ENCODE data around the gene ARHGAP6. TPM values are rescaled to one million over a fixed set of nuclear protein-coding genes. Genes with fewer than 3 reads are reported as not detected.

The ARHGAP6 gene
- total RNA-seq, 1 donor from 2014 or later: 4.9 TPM

DNA sequence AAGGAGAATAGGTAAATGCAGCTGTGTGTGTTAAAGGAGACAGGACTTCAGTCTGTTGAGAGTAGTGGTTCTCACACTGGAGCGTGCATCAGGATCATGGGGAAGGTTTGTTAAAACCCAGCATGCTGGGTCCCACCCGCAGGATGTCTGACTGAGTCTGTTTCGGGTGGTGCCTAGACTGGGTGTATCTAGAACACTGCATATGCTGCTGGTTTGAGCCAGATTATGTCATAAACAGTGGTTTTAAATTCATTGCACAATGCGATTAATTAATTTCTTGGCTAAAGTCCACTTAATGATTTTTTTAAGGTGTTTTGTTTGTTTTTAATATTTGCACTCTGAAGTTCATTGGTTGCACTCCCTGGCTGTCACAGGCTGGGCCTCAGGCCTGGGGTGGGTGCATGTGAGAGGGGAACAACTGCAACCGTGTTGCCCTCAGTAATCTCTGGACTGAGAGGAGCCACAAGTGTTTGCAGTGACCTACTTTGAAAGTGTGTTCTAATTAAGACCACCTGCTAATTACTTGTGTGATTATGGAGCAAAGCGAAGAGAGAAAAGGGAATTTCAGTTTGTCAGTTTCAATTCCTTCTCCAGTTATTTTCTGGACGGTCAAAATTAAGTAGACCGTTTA is 546.3 kb downstream of the ARHGAP6 start:
- H3K4me3 ChIP-seq (ENCODE audit: low read depth, low read length): no peak overlapping the region
- no peak for DNase-seq (ENCODE audit: low read depth)
- TF ChIP-seq, protein P1, sequence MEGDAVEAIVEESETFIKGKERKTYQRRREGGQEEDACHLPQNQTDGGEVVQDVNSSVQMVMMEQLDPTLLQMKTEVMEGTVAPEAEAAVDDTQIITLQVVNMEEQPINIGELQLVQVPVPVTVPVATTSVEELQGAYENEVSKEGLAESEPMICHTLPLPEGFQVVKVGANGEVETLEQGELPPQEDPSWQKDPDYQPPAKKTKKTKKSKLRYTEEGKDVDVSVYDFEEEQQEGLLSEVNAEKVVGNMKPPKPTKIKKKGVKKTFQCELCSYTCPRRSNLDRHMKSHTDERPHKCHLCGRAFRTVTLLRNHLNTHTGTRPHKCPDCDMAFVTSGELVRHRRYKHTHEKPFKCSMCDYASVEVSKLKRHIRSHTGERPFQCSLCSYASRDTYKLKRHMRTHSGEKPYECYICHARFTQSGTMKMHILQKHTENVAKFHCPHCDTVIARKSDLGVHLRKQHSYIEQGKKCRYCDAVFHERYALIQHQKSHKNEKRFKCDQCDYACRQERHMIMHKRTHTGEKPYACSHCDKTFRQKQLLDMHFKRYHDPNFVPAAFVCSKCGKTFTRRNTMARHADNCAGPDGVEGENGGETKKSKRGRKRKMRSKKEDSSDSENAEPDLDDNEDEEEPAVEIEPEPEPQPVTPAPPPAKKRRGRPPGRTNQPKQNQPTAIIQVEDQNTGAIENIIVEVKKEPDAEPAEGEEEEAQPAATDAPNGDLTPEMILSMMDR (conservative IDR thresholded peaks at IDR 0.05; ENCODE audit: low read depth, low read length): no peak

DNA sequence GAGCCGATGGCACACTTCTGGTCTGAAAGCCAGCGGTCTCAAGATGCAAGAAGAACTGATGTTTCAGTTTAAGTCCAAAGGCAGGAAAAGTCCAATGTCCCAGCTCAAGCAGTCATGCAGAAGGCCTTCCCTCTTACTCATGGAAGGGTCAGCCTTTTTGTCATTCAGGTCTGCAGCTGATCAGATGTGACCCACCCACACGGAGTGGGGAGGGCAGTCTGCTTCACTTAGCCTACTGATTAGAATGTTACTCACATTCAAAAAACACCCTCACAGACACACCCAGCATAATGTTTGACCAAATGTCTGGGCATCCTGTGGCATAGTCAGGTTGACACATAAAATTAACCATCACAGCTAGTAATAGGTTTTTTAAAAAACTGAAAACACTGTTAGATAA is 548.0 kb downstream of the ARHGAP6 start:
- no peak overlapping the region for H3K4me3 ChIP-seq (ENCODE audit: low read depth, low read length)
- TF ChIP-seq, protein P1 (conservative IDR thresholded peaks at IDR 0.05; ENCODE audit: low read depth, low read length): no peak
- no peak for DNase-seq (ENCODE audit: low read depth)

DNA sequence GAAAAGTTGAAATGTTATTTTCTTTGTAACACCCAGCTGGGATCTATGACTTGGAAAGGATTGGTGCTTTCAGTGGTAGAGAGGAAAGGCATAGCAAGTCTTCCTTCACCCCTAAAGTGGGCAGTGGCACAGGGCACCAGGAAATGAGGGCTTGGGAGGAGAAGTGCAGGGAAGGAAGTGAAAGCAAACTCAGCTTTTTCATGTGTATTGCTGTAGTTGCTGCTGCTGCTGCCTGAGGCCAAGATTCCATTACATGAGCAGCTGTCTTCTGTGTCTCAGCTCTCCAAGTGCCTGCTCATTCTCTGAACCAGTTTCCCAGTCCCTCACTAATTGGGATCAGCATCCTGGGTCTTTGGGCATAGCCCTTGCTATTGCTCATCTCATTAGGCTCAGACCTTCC is 552.0 kb downstream of the ARHGAP6 start:
- TF ChIP-seq, protein P1 (conservative IDR thresholded peaks at IDR 0.05; ENCODE audit: low read depth, low read length): no peak
- DNase-seq (ENCODE audit: low read depth): no peak
- no peak overlapping the region for H3K4me3 ChIP-seq (ENCODE audit: low read depth, low read length)

DNA sequence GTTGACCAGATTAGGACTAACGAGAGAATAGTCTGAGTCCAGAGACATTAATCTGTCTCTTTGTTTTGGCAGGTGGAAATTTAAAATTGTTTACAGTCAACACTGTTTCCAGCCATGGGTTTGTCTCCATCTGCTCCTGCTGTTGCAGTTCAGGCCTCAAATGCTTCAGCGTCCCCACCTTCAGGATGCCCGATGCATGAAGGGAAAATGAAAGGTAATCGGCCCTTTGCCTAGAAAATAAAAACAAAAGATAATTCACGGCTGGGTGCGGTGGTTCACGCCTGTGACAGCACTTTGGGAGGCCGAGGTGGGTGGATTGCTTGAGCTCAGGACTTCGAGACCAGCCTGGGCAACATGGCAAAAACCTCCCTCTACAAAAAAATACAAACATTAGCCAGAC is 553.8 kb downstream of the ARHGAP6 start:
- peak overlapping the region; percentile 81 for H3K4me3 ChIP-seq (ENCODE audit: low read depth, low read length)
- TF ChIP-seq, protein P1 (conservative IDR thresholded peaks at IDR 0.05; ENCODE audit: low read depth, low read length): no peak
- DNase-seq (ENCODE audit: low read depth): no peak

DNA sequence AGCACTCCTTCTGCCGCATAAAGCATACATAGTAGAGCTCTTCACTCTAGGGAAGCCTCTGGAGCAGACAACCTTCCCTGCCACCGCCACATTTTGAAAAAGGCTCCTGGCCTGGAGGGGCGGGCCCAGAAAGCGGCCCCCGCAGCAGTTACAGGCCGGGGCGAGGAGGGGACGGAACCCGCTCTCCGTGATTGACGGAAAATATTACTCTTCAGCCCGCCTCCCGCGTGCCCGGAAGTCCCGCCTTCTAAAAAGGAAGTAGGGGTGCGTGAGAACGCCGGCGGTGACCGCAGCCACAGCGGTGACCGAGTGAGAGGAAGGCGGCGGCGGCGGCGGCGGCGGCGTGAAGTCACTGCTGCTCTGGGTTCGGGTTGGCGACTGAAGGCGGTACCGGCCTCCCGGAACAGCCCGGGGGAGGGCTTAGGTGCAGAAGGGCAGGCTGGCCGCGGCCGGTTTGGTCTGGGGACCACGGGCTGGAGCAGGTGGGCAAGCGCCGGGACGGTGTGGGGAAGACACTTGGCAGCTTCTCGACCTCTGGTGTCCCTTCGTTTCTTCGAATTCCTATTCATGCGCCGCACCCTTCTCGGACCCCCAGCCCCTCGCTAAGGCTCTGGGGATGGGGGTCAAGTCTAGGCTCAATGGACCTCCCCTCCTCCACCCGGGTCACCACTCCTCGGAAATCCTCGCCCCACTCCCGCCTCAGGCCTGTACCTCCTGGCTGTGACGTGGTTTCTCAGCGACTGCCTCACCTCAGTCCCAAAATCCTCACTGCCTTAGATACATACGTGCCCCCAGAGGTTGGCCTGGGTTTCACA is 554.5 kb downstream of the ARHGAP6 start, which contains the start of gene HCCS:
HCCS (plus strand) TSS at position 296 of the 815 bp plus-strand sequence. CDS start 729 bp downstream, outside the sequence.
- DNase-seq (ENCODE audit: low read depth): no peak
- H3K4me3 ChIP-seq (ENCODE audit: low read depth, low read length): peak within 1 kb of the TSS; percentile 81
- TF ChIP-seq, protein P1 (conservative IDR thresholded peaks at IDR 0.05; ENCODE audit: low read depth, low read length): no peak

DNA sequence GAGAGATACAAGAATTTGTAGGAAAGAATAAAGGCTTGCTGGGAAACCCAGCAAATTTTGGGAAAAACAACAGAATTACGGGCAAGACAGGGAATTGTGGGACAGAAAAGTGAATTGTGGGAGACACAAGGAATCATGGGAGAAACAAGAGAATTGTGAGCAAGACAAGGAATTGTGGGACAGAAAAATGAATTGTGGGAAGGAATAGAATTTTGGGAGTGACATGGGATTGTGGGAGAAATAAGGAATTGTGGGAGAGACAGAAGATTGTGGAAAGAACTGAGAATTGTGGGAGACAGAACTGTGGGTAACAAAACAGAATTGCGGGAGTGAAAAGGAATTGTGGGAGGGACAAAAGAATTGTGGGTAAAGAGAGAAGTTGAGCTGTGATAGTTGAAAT is 555.8 kb downstream of the ARHGAP6 start:
- H3K4me3 ChIP-seq (ENCODE audit: low read depth, low read length): no peak overlapping the region
- DNase-seq (ENCODE audit: low read depth): no peak
- TF ChIP-seq, protein P1 (conservative IDR thresholded peaks at IDR 0.05; ENCODE audit: low read depth, low read length): no peak

Data from epithelial cell of proximal tubule (primary cell).